GM18502 (cell line): ENCODE data around the gene EDA.

Source experiments
- ATAC-seq: cut with Tn5 transposase; IDR thresholded peaks from one replicate; pipeline ENCODE4 v1.9.1; 2021; ENCODE audit warnings: mild to moderate bottlenecking; ENCODE audit not compliant: unreplicated experiment, poor library complexity

EDA gene

DNA sequence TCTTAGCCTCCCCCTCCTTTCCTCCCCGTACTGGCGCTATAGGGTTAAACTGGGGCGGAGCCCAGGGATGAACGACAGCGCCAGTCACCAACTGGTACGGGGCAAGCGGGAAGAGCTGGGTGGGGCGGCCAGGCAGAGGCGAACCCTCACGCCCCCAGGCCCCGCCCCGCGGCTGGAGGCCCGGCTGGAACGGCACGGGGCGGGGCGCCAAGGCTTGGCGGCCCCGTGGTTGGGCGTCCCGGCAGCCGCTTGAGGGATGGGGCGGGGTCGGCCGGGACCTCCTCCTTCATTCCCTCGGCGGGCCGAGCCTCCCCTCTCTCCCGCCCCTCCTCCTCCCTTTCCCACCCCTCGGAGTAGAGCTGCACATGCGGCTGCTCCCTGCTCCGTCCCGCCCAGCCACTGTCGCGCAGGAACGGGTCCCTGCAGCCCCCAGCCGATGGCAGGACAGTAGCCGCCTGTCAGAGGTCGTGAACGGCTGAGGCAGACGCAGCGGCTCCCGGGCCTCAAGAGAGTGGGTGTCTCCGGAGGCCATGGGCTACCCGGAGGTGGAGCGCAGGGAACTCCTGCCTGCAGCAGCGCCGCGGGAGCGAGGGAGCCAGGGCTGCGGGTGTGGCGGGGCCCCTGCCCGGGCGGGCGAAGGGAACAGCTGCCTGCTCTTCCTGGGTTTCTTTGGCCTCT, at the start of gene EDA:
EDA (plus strand) TSS at position 335 of the 678 bp plus-strand sequence.
- peak; percentile 95 for ATAC-seq

DNA sequence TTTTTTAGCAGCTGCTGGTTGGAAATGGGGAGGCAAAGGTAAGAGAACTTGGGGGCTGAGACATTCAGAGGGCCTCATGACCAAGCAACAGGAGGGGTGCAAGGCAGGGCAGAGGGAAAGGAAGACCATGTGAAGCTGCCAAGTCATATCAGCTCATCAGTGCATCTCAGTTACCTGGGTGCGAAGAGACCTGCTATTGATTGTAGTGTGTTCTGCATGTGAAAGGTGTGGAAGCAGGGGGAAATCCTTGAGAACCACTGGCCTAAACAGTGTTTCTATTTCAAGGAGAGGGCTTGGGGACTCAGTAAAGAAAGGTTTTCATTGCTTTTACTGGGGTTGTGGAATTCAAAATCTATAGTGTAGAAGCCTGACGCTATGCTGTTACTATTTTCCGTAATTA, 47.1 kb upstream of the EDA start:
- no peak for ATAC-seq

DNA sequence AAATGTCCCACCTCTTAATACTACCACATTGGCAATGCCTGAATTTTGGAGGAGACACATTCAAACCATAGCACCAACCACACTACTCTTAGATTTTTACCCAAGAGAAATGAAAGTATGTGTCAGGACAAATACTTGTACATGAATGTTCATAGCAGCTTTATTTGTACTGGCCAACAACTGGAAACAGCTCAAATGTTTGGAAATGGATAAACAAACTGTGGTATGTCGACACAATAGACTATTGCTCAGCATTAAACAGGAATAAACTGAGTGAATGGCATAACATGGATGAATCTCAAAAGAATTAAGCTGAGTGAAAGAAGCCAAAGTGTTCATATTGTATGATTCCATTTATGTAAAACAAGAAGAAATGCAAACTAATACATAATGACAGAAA, 18.5 kb upstream of the EDA start:
- ATAC-seq, result no peak

GRCh38 chrX:69600182-69600581, 15.7 kb upstream of the EDA start:
- ATAC-seq, result no peak

DNA sequence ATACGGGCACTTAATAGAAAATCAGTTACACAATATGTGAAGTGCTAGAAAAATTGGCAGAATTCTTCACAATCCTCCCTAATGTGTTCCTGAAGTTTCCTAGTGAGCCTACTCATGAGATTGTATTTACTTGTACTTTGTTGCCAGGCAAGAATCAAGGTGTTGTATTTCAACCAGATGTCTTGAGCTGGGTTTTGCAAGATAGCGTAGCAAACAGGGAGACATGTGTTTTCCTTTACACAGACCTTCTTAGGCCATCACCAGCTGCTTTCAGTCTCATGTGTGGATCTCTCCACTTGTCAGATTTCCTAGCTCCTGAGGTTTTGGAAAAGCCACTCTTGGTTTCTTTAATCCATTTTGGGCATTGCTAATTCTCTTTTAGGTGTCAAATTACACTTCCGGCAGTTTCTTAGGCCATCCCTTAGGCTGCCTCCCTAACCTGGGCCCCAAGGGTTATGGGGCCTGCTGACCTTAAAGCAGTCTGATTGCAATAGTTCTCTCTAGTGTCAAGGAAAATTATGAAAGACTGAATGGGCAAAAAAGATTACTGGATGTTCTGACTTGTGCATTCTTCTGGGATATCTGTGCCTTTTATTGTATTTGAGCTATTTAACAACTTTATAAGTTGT, 12.2 kb upstream of the EDA start:
- no peak for ATAC-seq

- no peak for ATAC-seq
Observed at GRCh38 chrX:69605521-69605920, 10.4 kb upstream of the EDA start.

DNA sequence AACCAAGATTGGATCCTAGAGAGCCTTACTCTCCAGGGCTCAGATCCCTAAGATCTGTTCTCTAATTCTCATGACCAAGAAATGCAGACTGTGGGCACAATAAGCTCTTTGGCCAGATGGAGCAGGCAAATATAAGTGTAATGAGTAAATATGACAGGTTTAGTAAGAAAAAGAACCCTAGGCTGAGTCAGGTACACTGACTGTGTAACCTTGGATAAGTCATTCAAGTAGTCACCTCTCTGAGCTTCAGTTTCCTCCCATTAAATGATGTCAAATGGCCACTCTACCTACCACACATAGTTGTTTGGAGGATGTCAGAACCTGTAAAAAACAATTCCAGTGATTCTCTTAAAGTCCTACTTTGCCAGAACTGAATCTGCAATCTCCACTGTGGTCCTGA, 8.3 kb upstream of the EDA start:
- no peak for ATAC-seq

DNA sequence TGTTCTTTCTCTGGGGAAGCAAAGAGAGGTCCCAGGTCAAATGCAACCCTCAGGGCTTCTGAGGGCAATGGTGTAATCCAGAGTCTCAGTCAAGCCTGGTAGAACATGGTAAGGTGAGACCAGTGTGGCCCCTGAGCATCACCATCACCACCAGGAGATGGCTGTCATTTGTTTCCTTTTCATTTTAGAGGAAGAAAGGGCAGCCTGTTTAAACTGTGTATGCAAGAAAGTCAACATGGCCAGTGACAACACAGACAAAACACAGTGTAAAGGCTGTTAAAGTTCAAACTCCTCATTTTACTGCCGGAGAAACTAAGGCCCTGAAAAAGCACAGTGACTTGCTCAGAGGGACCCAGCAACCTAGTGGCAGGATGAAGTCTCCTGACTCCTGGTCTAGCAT, 2.0 kb upstream of the EDA start:
- no peak for ATAC-seq

- ATAC-seq, result no peak
Observed at GRCh38 chrX:69614886-69615285, 1.0 kb upstream of the EDA start.

GRCh38 chrX:69615342-69615741, 571 bp upstream of the EDA start:
- no peak for ATAC-seq

DNA sequence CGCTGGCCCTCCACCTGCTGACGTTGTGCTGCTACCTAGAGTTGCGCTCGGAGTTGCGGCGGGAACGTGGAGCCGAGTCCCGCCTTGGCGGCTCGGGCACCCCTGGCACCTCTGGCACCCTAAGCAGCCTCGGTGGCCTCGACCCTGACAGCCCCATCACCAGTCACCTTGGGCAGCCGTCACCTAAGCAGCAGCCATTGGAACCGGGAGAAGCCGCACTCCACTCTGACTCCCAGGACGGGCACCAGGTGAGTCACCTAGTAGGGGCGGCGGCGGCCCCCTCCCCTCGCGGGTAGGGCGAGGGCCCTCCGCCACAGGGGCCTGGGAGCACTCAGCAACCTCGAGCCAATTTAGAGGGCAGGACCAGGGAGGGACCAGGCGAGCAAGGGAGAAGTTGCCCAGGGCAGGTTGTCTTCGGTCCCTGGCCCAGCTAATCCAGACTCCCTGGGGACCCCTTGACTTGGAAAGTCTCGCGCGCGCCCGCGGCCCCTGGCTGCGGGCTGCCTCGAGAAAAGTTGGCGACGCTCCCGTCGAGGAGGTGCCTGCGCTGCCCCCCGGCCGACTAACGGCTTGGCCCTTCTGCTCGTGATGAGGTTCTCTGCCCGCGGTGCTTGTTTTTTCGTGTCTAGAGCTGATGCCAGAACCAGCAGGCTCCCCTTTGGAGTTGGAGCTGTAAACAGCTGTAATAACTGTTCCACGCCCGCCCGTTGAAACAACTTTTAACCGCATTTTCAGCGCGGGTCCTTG, 717 bp downstream of the EDA start:
- peak; percentile 6 for ATAC-seq

- ATAC-seq, result no peak
Observed at GRCh38 chrX:69618803-69619202, 2.9 kb downstream of the EDA start.

DNA sequence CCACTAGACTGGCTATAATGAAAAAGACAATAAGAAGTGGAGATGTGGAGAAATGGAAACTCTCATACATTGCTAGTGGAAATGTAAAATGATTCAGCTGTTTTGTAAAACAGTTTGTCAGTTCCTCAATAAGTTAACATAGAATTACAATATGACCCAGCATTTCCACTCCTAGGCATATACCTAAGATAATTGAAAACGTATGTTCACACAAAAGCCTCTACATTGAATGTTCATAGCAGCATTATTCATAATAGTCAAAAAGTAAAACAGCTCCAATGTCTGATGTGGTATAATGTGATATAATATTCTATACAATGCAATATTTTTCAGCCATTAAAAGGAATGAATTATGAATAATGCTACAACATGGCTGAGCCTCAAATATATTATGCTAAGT, 10.2 kb downstream of the EDA start:
- no peak for ATAC-seq

GRCh38 chrX:69627744-69628143, 11.8 kb downstream of the EDA start:
- ATAC-seq, result no peak

DNA sequence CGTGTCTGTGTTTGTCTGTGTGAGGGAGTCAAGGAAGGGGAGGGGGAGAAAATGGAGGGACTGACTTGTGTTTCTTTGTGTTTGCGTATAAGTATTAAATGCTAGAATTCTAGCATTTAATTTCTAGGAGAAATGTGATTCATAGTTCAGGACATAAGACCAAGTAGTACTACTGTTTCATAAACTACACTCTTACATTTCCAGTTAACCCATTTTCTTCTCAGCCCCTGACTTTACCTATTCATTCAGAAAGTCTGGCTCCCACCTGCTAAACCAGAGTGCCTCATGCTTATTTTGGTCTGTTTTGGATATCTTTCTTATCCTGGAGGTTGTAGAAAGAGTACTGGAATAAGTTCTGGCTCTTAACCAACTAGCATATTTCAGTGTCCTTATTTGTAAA, 14.2 kb downstream of the EDA start:
- ATAC-seq, result no peak

DNA sequence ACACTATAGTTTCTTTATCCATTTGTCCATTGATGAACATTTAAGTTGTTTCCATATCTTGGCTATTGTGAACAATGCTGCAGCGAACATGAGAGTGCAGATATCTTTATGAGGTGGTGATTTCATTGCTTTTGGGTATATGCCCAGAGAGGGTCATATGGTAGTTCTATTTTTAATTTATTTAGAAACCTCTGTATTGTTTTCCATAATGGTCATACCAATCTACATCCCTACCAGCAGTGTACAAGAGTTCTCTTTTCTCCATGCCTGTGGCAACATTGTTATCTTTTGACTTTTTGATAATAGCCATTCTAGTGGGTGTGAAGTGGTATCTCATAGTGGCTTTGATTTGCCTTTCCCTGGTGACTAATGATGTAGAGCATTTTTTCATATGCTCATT, 48.8 kb downstream of the EDA start:
- no peak for ATAC-seq

DNA sequence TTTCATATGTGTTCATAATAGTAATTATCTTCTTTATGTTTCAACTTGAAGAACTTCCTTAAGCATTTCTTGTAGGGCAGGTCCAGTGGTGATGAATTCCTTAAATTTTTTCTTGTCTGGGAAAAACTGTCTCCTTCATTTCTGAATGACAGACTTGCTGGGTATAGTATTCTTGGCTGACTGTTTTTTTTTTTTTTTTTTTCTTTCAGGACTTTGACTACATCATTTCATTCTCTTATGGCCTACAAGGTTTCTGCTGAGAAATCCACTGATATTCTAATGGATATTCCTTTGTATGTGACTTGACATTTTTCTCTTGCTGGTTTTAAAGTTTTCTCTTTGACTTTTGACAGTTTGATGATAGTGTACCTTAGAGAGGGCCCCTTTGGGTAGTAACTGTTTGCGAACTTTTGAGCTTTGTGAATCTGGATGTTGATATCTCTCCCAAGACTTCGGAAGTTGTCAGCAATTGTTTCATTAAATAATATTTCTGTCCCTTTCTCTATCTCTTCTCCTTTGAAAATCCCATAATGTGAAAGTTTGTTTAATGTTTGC, 54.2 kb downstream of the EDA start:
- ATAC-seq, result no peak

GRCh38 chrX:69674891-69675290, 59.0 kb downstream of the EDA start:
- ATAC-seq, result no peak

DNA sequence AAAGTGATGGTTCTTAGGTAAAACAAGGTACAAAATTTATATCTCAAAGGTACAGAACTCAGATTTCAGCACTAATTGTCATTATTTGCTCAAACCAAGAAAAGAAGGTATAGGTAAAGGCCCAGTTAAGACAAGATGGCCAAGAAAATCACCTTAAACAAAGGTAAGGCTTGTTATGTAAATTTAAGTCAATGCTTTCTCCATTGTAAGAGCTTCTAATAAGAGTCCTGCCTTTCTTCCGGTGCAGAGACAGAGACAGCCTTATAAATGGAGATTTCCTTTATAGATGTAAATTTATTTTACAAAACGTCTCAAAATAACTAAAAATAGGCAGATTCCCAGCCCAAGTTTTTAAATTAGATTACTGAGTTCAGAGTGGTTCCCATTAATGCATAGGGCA, 89.9 kb downstream of the EDA start:
- no peak for ATAC-seq

GRCh38 chrX:69718102-69718501, 102.2 kb downstream of the EDA start:
- ATAC-seq, result no peak

DNA sequence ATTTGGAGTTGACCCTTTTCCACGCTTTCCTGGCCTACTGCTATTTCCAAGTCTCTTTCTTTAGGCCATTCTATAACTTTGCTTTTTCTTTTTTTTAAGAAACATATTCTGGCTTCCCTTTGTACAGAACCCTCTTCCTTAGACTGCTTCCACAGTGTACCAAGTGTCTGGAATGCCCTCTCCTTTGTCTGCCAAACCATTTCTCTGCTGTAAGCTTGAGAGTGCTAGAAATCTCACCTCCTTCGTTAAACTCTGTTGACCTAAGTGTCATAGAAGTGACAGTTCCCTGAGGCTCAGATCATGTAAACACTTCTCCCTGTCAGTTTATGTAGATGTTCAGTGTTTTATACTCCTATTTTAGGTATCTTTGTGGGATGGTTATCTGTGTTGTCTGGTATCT, 108.4 kb downstream of the EDA start:
- no peak for ATAC-seq
